Stimulated activated CD4-positive, alpha-beta T cell treated with anti-CD3 and anti-CD28 coated beads, TNF-alpha, amount 100 ng/mL, for 24 hours (primary cell): ENCODE results near the gene LEUTX.

Experiments
- DNase-seq, 3 experiments: peaks; one replicate each; pipeline ENCODE4 v3.0.0-alpha.2; 2020; ENCODE audit warnings: low read depth in 3 of 3

The LEUTX gene

GRCh38 chr19:39824143-39825092, 45.8 kb downstream of the LEUTX start:
- peak; percentile 70 to 83 (median 83) for DNase-seq

DNA sequence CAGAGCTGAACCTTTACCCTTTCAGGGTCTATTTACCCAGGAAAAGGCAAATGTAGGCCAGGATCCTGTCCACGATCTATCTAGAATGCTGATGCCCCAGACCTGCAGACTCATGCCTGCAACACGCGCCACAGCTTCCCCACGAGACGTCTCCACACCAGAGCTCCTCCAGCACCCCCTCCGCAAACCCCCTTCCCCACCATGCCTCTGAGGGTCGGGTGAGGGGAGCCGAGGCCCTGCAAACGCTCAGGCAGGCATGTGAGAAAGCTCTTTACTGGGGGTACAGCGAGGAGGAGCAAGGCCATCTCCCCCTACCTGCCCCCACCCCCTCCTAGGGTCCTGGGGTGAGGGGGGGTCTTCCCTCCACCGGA, 46.4 kb downstream of the LEUTX start:
- DNase-seq: no peak

GRCh38 chr19:39825531-39826076, 47.0 kb downstream of the LEUTX start:
- no peak for DNase-seq

GRCh38 chr19:39826311-39826945, 47.8 kb downstream of the LEUTX start:
- no peak for DNase-seq

GRCh38 chr19:39827216-39827615, 48.6 kb downstream of the LEUTX start:
- DNase-seq: no peak

GRCh38 chr19:39828015-39828653, 49.5 kb downstream of the LEUTX start:
- no peak for DNase-seq

- no peak for DNase-seq
These were observed 50.0 kb downstream of the LEUTX start for GRCh38 chr19:39828654-39829032.

- no peak for DNase-seq
These were observed 51.1 kb downstream of the LEUTX start for GRCh38 chr19:39829702-39830275.

DNA sequence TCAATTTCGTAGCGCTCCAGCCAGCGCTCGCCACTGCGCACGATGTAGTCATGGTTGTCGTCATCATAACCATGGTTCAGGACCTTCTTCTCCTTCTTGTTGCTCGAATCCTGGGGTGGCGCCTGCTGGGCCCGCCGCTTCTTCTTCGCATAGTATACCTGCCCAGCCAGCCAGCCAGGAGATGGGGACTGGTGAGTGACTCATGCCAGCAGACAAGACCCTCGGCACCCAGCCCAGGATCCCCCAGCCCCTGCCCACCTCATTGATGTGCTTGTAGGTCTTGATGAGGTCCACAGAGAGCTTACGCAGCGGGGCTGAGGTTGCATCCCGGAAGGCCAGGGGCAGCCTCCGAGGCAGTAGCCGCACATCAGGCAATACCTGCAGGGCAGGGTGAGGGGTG, 51.8 kb downstream of the LEUTX start:
- no peak for DNase-seq

DNA sequence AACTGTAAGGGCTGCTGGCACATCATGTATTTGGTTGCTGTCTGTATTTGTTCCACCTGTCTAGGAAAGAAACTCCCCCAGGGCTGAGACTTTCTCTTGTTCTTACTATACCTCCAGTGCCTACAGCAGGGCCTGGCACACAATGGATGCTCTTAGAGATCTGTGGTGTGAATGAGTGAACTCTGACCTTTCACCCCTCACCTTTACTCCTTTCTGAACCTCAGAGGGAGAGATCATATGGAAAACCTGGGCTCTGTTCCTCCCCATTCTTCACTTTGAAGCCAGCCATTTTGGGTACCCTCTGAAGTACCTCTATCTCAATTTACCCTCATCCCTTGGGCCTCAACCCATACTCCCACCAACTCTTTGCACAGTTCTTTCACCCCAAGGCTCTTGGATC, 52.2 kb downstream of the LEUTX start:
- DNase-seq: no peak

- DNase-seq: no peak
These were observed 53.0 kb downstream of the LEUTX start for GRCh38 chr19:39831679-39832078.

DNA sequence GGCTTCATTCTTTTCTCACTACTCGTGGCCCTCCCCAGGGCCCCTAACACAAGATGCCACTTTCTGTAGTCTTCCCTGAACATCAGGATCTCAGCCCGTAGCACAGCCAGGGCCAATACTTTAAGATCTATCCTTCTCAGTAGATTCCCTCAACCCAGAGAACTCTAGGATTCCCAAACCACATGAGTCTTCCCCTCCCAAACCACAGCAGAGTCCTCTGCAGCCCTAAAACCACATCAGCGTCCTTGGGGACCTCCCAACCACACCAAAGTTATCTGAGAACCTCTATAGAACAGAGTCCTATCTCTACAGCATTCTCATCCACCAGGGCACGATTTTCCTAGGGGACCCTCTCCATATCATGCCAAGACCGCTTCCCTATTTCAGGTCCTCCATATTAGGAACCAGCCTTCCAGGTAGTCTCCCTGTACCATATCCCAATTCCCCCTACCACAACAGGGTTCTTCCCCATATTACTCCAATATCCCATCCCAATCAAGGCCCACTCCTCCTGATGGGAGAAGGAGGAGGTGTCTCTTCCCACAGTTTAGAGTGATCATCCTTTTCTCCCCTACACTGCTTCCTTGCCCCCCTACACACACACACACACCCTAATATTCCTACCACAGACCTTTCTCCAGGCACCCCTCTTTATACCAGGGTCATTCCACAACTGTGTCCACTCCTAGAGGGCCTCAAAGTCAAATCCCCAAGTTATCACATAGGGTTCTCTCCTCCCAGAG, 53.9 kb downstream of the LEUTX start:
- no peak for DNase-seq

GRCh38 chr19:39833160-39833463, 54.5 kb downstream of the LEUTX start:
- no peak for DNase-seq

DNA sequence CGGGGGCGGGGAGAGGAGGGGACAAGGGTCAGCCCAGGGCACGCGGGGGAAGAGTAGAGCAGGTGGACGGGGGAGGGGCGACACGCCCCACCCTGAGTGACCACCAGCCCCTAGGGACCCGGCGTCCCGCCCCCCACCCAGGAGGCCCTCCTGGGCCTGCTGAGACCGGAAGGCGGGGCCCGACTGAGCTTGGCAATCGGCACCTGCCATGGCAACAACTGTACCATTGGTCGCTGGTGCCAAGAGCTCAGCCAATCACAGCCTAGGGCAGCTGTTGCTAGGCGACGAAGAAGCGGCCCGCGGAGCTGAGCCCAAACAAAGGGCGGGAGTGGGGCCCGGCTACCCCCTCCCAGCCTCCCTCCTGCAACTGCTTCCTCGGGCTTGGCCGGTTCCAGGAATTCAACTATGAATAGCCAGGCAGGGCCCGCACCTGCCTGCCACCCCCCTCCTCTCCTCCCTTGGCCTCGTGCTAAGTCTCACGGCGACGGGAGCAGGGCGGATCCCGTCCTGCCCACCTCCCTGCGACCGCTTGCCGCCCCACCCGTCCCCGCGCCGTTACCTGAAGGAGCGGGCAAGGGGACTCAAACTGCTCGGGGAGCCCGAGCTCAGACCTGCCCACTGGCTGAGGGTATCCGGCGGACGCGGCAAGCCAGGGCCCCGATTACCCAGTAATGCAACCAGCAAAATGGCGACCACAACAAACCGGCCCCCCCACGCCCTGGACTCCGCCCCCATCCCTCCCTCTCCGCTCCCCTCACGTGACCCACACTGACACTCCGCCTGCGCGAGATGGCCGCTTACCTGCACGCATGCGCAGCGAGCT, 55.0 kb downstream of the LEUTX start, which contains the start of gene DYRK1B:
Gene DYRK1B (minus strand): TSS at position 699 of the 823 bp plus-strand sequence. CDS start 2,295 bp downstream, outside the sequence.
- peak; percentile 91 to 95 (median 94) for DNase-seq

GRCh38 chr19:39834287-39834841, 55.7 kb downstream of the LEUTX start:
- no peak for DNase-seq
